SK-N-SH treated with all-trans-retinoic acid at 6 μM for 48 hours (cell line): ENCODE results near the gene HDAC5.

Experiments
- ARNTL ChIP-seq: fragments of 450-650 bp; formaldehyde crosslinking; IDR thresholded peaks from 2 replicates; pipeline ENCODE4 v1.5.0; 2020; ENCODE audit warnings: low read depth, mild to moderate bottlenecking, moderate library complexity, borderline replicate concordance
- TF ChIP-seq, protein P1 (sequence below): fragments of 250-450 bp; sonication (Bioruptor Pico); IDR thresholded peaks from 2 replicates; pipeline ENCODE4 v1.8.0; 2021; ENCODE audit warnings: low read depth, mild to moderate bottlenecking, moderate library complexity, borderline replicate concordance

The HDAC5 gene

DNA sequence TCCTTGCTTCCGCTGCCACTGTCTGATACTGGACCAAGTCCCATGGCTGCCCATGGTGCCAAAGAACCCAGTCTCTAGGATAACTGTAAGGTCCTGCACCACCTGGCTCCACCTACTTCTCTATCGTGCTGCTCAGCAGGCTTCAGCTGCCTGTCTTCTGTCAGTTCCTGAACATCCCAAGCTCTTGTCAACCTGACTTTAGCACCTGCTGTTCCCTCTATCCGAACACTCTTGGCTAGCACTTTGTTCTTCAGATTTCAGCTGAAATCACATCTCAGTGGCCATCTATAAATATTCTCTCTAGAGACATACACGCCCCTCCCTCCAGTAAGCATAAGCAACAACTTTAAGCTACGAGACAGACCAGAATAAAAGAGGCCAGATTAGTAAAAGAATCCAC lies 93.7 kb downstream of the HDAC5 start (continued):
- TF ChIP-seq, protein P1, sequence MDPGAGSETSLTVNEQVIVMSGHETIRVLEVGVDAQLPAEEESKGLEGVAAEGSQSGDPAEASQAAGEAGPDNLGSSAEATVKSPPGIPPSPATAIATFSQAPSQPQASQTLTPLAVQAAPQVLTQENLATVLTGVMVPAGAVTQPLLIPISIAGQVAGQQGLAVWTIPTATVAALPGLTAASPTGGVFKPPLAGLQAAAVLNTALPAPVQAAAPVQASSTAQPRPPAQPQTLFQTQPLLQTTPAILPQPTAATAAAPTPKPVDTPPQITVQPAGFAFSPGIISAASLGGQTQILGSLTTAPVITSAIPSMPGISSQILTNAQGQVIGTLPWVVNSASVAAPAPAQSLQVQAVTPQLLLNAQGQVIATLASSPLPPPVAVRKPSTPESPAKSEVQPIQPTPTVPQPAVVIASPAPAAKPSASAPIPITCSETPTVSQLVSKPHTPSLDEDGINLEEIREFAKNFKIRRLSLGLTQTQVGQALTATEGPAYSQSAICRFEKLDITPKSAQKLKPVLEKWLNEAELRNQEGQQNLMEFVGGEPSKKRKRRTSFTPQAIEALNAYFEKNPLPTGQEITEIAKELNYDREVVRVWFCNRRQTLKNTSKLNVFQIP (CRISPR knock-in tag) = no peak
- TF ChIP-seq ARNTL (CRISPR knock-in tag) = no peak
